ENCODE data around the gene CCDC106.

CCDC106 gene

GRCh38 chr19:55683449-55684261 is 35.6 kb downstream of the CCDC106 start:
- no peak for DNase-seq (ENCODE audit: low read depth, low spot score)

GRCh38 chr19:55684946-55685681 is 37.1 kb downstream of the CCDC106 start:
- DNase-seq (ENCODE audit: low read depth, low spot score): no peak

DNA sequence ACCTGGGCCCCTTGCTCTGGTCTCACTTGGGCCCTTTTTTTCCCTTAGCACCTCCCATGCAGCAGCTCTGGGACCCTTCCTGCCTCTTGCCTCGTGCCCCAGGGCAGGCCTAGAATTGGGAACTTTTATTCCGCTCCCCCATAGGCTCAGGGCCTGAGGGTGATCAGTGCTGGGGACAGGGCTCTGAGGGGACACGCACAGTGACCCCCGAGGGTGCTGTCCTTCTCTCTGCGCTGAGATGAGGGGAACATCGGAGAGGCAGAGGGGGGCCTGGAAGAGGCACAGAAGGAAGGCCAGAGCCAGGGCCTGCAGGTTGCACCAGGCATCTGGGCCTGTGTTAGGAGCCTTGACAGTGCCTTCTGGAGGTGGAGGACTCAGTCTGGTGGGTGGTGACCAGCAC is 37.8 kb downstream of the CCDC106 start:
- no peak for DNase-seq (ENCODE audit: low read depth, low spot score)

DNA sequence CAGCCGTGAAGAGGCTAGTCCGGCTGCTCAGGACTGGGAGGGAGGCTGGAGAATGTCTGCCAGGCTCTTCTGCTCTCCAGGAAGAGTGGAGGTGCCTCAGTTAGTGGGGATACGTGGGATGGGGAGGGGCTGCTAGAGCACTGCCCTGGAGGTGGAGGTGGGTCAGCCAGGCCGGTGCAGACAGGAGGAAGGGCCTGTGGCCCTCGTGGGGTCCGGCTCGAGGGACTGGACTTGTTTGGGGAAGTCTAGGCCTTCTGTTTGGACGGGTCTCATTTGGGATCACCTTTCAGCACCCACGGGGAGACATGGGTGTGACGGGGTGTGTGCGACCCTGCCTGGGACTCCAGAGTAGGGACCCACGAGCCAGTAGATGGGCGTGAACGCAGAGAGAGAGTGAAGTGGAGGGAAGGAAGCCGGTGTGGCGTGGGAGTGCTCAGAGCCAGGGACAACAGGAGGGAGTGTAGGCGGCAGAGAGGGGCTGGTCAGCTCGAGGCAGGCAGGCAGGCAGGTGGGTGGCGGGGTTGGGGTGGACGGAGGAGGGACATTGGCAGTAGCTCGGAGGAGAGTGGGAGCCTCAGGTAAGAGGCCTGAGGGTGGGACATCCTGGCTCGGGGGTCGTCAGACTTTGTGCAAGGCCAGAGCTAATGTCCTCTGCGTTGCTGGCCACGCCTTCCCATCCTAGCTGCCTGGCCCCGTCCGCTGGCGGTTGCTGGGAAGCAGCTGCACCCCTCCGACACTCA is 38.5 kb downstream of the CCDC106 start:
- no peak for DNase-seq (ENCODE audit: low read depth, low spot score)

DNA sequence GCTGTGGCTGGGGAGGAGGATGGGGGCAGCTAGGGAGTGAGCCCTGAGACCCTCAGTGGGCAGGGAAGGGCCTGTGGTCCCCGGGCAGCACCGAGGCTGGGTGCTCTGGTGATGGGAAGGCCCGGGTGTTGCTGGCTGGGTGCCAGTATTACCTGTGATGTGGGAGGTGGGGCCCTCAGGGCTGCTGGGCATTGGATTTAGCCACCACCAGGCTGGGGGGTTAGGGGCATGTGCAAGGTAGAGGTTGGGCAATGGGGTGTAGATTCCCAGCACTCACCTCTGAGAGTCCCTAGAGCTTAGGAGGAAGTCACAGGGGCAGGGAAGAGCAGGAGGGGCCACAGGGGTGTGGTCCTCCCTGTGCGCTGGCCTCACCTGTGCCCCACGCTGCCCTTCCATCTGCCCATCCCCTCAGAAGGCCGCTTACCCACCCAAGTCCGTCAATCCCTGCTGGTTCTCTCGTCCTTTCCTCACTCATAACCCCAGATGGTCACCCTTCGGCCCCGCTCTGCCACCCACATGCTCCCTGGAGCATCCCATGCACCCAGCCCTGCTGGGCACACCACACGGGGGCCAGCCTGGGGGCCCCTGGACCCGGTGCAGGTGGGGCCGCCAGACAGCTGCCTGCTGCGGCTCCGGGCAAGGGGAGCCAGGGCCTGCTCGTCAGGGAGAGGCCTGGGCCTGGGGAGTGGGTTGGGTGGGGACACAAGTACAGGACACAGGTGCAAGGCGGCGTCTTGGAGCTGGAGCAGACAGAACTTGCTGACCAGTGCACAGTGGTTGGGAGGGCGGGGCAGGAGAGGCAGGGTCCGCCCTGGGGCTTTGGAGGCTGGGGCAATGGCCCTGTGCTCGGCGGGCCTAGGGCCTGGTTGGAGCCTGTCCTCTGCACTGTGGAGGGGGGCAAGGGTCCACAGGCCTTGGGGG is 39.5 kb downstream of the CCDC106 start:
- DNase-seq (ENCODE audit: low read depth, low spot score): no peak

GRCh38 chr19:55688422-55689218 is 40.6 kb downstream of the CCDC106 start:
- DNase-seq (ENCODE audit: low read depth, low spot score): no peak

- DNase-seq (ENCODE audit: low read depth, low spot score): no peak
Measured at GRCh38 chr19:55689411-55690108, 41.5 kb downstream of the CCDC106 start.

DNA sequence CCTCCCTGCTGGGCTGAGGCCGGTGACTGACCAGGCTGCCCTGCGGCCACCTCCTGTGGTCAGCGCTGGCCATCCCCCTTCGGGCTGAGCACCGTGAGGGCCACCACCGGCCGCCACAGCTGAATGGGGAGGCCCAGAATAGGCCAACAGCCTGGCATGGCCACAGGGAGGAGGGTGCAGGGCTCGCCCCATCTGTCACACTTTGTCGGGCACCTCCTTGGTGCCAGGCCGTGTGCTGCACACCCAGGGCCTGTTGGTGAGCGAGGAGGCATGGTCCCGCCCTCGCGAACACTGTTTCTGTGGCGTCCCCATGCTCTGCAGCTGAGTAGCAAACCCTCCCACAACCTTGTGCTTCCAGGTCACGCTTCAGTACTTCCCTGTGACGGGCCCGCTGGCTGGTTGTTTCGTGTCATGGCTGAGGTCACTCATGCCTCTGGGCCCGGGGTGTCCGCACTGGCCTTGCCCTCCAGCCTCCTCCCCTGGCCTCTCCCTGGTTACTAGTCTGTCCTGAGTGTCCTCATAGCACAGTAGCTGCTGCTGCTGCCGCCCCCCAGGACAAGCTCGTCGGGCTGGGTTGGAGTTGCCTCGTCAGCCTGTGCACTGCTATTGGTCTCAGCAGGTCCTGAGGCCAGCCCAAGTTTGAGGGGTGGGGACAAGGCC is 42.2 kb downstream of the CCDC106 start:
- DNase-seq (ENCODE audit: low read depth, low spot score): no peak

GRCh38 chr19:55690769-55691545 is 42.9 kb downstream of the CCDC106 start:
- DNase-seq (ENCODE audit: low read depth, low spot score): no peak

DNA sequence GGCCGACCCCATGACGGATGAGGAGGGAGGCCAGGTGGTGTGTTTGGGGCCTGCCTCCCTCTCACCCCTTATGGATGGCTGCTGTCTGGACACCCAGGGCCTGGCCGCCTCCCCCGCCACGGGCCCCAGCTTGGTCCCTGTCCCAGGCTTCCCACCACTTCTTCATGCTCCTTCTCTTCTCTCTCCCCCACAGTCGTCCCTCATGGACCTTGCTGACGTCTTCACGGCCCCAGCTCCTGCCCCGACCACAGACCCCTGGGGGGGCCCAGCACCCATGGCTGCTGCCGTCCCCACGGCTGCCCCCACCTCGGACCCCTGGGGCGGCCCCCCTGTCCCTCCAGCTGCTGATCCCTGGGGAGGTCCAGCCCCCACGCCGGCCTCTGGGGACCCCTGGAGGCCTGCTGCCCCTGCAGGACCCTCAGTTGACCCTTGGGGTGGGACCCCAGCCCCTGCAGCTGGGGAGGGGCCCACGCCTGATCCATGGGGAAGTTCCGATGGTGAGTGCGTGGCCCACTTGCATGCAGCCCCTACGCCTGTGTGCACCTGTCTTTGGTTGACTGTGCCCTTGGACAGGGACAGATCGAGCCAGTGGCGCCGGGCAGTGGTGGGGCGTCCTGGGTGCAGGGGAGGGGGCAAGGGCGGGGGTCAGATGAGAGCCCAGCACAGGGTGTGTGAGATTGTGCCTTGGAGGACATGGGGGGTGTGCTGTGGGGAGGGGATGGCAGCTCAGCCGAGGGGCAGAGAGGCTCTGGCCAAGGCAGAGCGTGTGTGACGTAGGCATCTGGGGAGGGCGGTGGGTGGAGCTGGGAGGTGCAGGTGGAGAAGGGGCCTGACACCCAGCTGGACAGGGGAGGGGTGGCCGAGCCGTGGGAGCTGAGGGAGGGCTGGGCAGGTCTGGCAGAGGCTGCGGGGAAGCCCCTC is 43.8 kb downstream of the CCDC106 start:
- no peak for DNase-seq (ENCODE audit: low read depth, low spot score)

DNA sequence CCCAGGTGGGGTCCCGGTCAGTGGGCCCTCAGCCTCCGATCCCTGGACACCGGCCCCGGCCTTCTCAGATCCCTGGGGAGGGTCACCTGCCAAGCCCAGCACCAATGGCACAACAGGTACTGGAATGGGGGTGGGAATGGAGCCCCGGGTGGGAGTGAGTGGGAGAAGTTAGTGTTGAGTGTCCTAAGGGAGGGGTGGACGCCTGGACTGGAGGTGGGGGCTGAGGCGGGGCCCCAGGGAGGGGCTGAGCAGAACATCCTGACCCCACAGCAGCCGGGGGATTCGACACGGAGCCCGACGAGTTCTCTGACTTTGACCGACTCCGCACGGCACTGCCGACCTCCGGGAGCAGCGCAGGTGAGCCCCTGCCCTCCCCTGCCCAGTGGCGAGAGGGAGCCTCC is 44.7 kb downstream of the CCDC106 start:
- no peak for DNase-seq (ENCODE audit: low read depth, low spot score)

GRCh38 chr19:55693336-55693974 is 45.4 kb downstream of the CCDC106 start:
- DNase-seq (ENCODE audit: low read depth, low spot score): no peak

DNA sequence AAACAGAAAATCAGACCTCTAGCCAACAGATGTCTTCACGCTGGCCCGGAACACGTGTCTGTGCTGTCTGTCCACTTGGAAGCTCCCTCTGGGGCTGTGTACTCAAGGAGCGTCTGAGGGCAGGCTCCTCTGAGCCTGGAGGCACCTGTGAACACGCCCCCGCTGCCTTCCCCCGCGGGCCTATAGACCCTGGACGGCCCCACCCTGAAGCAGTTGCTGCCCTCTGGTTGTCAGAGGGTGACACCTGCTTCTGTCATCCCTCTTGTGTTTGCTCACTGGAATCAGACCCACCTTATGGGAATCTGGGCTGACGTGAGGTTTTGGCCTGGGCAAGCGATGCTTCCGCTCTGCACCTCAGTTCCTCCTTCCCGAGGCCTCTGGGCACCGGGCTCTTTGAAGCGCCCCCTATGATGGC is 46.2 kb downstream of the CCDC106 start:
- DNase-seq (ENCODE audit: low read depth, low spot score): no peak

- no peak for DNase-seq (ENCODE audit: low read depth, low spot score)
Measured at GRCh38 chr19:55694656-55695491, 46.9 kb downstream of the CCDC106 start.

DNA sequence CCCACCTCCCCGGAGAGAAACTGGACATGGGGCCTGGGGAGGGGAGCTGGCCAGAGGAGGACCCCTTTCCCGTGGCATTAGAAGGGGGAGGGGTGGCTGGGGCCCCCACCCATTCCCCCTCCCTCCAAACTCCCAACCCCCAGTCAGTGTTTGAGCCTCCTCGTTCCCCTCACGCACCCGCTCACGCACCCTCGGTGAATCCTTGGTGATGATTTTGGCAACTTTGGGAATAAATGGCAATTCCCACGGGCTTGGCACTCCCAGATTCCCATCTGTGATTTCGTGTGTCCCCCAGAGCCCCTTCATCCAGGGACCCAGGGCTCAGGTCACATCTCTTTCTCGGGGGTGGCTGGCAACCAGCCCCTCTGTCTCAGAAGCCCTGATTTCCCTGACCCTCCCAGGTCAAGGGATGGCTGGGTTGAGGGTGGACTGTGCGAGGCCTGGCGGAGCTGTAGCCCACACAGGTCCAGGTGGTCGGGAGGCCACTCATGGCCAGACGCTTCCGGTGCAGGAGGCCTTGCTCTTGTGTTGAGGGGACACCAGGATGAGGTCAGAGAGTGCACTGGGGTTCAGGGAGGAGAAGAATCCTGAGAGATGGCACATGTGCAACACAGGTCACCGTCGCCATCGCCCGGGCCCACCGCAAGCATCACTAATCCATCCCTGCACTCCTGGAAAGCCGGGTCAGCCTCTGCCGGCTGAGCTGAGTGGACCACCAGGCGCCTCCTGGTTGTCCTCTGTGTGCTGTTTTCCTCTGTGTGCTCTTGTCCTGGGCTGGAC is 47.7 kb downstream of the CCDC106 start:
- no peak for DNase-seq (ENCODE audit: low read depth, low spot score)

Measured in smooth muscle cell of the brain vasculature (primary cell).